Measurements from ENCODE around the gene CDC26. TPM values are rescaled to one million over a fixed set of nuclear protein-coding genes. Genes with fewer than 3 reads are reported as not detected.
"Not testable (repeated sequence)": the region's sequence is repeated elsewhere in the genome, so short reads cannot be mapped to it uniquely, and the experiment has no call there.

CDC26 gene
- total RNA-seq, 1 donor from 2014 or later, result 27.0 TPM

DNA sequence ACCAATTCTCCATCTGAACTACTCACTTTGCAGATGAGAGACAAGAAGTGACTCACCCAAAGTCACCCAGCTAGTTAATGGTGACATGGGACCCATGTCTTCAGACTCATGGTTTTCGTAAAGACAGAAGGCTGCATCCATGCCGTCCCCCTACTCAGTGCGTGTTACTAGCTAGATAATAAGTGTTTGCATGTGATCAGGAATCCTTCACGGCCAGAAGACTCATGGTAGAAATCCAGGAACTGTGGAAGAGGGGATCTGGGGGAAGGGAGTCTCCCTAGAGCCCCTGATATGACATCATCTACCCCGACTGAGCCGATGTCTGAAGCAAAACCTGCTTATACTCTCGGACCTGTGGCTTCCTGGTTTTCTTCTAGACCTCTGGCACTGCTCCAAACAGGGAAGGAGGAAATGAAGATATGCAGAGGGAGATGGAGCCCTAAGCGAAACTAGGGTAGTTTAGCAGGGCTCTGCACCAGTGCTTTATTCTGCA, 24.5 kb upstream of the CDC26 start:
- peaks cover 6% of the 10 kb centered on the region for H3K27me3 Mint-ChIP-seq (ENCODE audit: unreplicated experiment)
- no peak for DNase-seq (ENCODE audit: low spot score)
- no peak overlapping the region for H3K27ac Mint-ChIP-seq (ENCODE audit: unreplicated experiment)

DNA sequence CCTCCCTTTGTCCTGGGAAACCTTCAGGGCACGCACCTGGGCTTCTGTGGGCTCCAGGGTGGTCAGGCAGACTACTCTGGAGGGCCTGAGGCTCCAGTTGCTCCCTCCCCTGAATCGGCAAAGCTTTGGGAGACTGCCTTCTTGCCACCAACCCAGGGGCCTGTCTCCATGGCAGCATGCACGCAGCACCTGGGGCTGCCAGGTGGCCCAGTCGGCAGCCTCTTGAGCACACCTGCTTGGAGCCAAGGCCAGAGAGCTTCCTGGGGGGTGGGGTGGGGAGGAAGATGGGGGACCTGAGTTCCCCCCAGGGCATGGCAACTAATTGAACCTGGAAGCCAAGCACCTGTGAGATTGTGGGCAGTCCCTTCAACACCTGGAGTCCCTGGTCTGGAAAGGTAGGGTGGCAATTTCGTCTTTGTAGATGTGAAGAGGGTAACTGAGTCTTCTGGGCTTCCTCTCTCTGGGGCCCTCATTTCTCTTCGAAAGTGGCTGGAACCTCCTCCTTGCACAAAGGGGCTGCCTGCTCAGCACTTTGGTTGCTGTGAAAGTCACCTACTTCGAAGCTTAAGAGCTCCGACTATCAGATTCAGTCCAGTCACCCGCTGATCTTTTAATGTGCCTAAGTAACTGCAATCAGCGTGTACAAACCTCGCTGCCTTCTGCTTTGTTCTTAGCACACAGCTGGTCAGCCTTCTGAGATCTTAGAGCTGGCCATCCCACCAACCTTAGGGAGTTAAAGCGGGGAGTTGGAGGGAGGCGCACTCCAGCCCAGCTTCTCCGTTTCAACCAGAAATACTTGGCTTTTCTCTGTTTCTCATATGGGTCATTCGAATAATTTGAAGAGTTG, 23.8 kb upstream of the CDC26 start:
- Mint-ChIP-seq H3K27me3 (ENCODE audit: unreplicated experiment) (peaks cover 6% of the 10 kb centered on the region), H3K27ac (ENCODE audit: unreplicated experiment) (no peak overlapping the region)
- DNase-seq (ENCODE audit: low spot score), result no peak

More for the DNA sequence above, 24.5 kb upstream of the CDC26 start:
- Mint-ChIP-seq H3K4me1 (ENCODE audit: unreplicated experiment) (peaks cover 10% of the 10 kb centered on the region), H3K36me3 (ENCODE audit: low read depth, unreplicated experiment) (no peaks in the 10 kb centered on the region), H3K9me3 (ENCODE audit: unreplicated experiment) (no peaks in the 10 kb centered on the region), H3K4me3 (ENCODE audit: unreplicated experiment) (no peak overlapping the region)
- TF ChIP-seq, protein P1, sequence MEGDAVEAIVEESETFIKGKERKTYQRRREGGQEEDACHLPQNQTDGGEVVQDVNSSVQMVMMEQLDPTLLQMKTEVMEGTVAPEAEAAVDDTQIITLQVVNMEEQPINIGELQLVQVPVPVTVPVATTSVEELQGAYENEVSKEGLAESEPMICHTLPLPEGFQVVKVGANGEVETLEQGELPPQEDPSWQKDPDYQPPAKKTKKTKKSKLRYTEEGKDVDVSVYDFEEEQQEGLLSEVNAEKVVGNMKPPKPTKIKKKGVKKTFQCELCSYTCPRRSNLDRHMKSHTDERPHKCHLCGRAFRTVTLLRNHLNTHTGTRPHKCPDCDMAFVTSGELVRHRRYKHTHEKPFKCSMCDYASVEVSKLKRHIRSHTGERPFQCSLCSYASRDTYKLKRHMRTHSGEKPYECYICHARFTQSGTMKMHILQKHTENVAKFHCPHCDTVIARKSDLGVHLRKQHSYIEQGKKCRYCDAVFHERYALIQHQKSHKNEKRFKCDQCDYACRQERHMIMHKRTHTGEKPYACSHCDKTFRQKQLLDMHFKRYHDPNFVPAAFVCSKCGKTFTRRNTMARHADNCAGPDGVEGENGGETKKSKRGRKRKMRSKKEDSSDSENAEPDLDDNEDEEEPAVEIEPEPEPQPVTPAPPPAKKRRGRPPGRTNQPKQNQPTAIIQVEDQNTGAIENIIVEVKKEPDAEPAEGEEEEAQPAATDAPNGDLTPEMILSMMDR (IDR thresholded peaks at IDR 0.05; ENCODE audit: unreplicated experiment), result no peak

DNA sequence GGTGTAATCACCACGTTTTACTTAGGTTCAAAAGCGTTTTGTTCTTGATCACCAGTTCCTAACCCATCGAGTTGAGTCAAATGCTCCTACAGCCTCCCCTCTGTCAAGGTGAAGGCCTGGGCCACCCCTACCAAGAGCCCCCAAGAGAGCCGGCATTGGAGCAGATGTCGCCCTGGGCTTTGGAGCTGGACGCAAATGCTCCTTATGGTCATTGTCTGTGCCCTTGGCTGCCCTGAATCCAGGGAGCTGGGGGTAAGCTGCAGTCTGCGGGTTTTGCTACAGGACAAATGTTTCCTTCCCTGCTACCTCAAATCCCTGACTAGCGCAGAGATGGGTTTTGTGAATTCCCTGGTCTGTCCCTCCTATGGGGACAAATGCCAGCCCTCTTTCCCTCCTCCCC, 22.9 kb upstream of the CDC26 start:
- Mint-ChIP-seq H3K27me3 (ENCODE audit: unreplicated experiment) (peaks cover 6% of the 10 kb centered on the region), H3K4me3 (ENCODE audit: unreplicated experiment) (no peak overlapping the region), H3K36me3 (ENCODE audit: low read depth, unreplicated experiment) (no peaks in the 10 kb centered on the region), H3K9me3 (ENCODE audit: unreplicated experiment) (no peaks in the 10 kb centered on the region), H3K4me1 (ENCODE audit: unreplicated experiment) (peaks cover 10% of the 10 kb centered on the region), H3K27ac (ENCODE audit: unreplicated experiment) (no peak overlapping the region)
- TF ChIP-seq, protein P1 (IDR thresholded peaks at IDR 0.05; ENCODE audit: unreplicated experiment), result no peak
- no peak for DNase-seq (ENCODE audit: low spot score)

More for the DNA sequence above, 23.8 kb upstream of the CDC26 start:
- Mint-ChIP-seq H3K4me1 (ENCODE audit: unreplicated experiment) (peaks cover 10% of the 10 kb centered on the region), H3K4me3 (ENCODE audit: unreplicated experiment) (no peak overlapping the region), H3K9me3 (ENCODE audit: unreplicated experiment) (no peaks in the 10 kb centered on the region), H3K36me3 (ENCODE audit: low read depth, unreplicated experiment) (no peaks in the 10 kb centered on the region)
- TF ChIP-seq, protein P1 (IDR thresholded peaks at IDR 0.05; ENCODE audit: unreplicated experiment), result no peak

DNA sequence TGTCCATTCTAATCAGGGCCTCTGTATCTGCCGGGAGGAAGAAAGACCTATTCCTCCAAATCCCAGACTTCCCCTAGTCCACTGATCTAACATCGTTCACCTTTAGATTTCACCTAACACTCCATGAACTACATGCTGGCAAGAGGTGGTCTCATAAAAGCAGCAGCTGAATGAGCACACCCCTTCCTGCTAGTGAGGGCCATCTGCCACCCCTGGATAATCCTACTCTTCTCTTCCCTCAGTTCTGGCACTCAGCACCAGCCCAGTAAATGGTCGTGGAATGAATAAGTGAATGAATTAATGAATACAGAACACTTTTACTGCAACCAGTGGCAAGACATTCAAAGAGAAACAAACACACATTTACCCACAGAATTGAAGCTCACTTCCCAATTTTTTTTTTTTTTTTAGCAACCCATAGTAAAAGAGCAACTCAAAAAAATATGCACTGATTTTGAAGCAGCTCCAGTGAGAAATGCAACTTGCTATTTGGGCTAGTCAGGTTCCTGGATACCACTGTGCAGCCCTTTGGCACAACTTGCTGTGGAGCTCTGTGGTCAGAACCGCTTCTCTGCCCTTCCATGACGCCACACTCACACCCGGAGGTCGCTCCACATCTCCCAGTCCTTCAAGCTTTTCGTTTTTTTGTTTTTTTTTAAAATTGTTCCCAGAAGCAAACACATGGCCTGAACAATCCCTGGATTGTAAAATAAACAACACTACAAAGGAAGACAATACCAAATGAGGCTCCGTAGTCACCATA, 21.6 kb upstream of the CDC26 start:
- TF ChIP-seq, protein P1 (IDR thresholded peaks at IDR 0.05; ENCODE audit: unreplicated experiment), result no peak
- H3K4me3 Mint-ChIP-seq (ENCODE audit: unreplicated experiment), result no peak overlapping the region
- no peak overlapping the region for H3K27ac Mint-ChIP-seq (ENCODE audit: unreplicated experiment)
- peaks cover 10% of the 10 kb centered on the region for H3K4me1 Mint-ChIP-seq (ENCODE audit: unreplicated experiment)
- H3K9me3 Mint-ChIP-seq (ENCODE audit: unreplicated experiment), result no peaks in the 10 kb centered on the region
- H3K36me3 Mint-ChIP-seq (ENCODE audit: low read depth, unreplicated experiment), result peaks cover 3% of the 10 kb centered on the region
- DNase-seq (ENCODE audit: low spot score), result no peak
- peaks cover 4% of the 10 kb centered on the region for H3K27me3 Mint-ChIP-seq (ENCODE audit: unreplicated experiment)

DNA sequence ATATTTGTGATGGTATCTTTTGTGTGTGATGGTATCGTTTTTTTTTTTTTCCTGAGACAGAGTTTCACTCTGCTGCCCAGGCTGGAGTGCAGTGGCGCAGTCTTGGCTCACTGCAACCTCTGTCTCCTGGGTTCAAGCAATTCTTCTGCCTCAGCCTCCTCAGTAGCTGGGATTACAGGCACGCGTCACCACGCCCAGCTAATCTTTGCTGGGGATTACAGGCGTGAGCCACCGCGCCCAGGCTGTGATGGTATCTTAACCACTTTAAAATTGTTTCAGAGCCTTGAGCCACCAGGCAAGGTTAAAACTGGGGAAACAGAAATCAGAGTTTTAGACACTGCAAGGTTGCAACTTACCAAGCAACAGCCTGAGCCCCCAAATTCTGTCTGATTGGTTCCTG, 20.9 kb upstream of the CDC26 start:
- not testable (repeated sequence) for H3K9me3 Mint-ChIP-seq (ENCODE audit: unreplicated experiment); H3K27ac Mint-ChIP-seq (ENCODE audit: unreplicated experiment); H3K36me3 Mint-ChIP-seq (ENCODE audit: low read depth, unreplicated experiment); H3K27me3 Mint-ChIP-seq (ENCODE audit: unreplicated experiment); DNase-seq (ENCODE audit: low spot score); H3K4me3 Mint-ChIP-seq (ENCODE audit: unreplicated experiment)
- H3K4me1 Mint-ChIP-seq (ENCODE audit: unreplicated experiment), result peaks cover 10% of the 10 kb centered on the region
